Liver (tissue), 3 donors: ENCODE measurements around the gene TRAPPC5.

Experiments
- EGR1 ChIP-seq, 2 donors: IDR thresholded peaks; 2 replicates each; pipeline ENCODE4 v1.6.1; 2016 to 2018; ENCODE audit warnings: antibody characterized with exemption in 2 of 2, low read depth in 2 of 2
- FOXA2 ChIP-seq: IDR thresholded peaks from 2 replicates; pipeline ENCODE4 v1.6.1; 2016; ENCODE audit warnings: antibody characterized with exemption
- GABPA ChIP-seq, 2 donors: IDR thresholded peaks in 1 of 2; conservative IDR thresholded peaks in 1 of 2; 2 replicates each; pipeline ENCODE4 v1.6.1; 2016; ENCODE audit warnings: antibody characterized with exemption in 2 of 2, mild to moderate bottlenecking in 1 of 2, moderate library complexity in 1 of 2
- JUND ChIP-seq, 2 donors: IDR thresholded peaks; 2 replicates each; pipeline ENCODE4 v1.6.1; 2016; ENCODE audit warnings: antibody characterized with exemption in 2 of 2
- RAD21 ChIP-seq, 2 donors: IDR thresholded peaks; 2 replicates each; pipeline ENCODE4 v1.6.1; 2016; ENCODE audit warnings: antibody characterized with exemption in 2 of 2, mild to moderate bottlenecking in 2 of 2
- RXRA ChIP-seq, 2 donors: IDR thresholded peaks; 2 replicates each; pipeline ENCODE4 v1.6.1; 2017 to 2018; ENCODE audit warnings: antibody characterized with exemption in 2 of 2, mild to moderate bottlenecking in 1 of 2
- TAF1 ChIP-seq: conservative IDR thresholded peaks from 2 replicates; pipeline ENCODE4 v1.6.1; 2016; ENCODE audit warnings: antibody characterized with exemption, mild to moderate bottlenecking
- YY1 ChIP-seq: IDR thresholded peaks from 2 replicates; pipeline ENCODE4 v1.6.1; 2016; ENCODE audit warnings: antibody characterized with exemption, mild to moderate bottlenecking
- TF ChIP-seq, protein P1 (sequence below): fragments of 150-350 bp; IDR thresholded peaks from 2 replicates; pipeline ENCODE4 v1.5.1; 2017; ENCODE audit warnings: improper control_type of control experiment, low read depth, low read length; ENCODE audit not compliant: missing input control
- TF ChIP-seq, protein P2 (sequence below): IDR thresholded peaks from 2 replicates; pipeline ENCODE4 v1.6.1; 2016; ENCODE audit warnings: antibody characterized with exemption
- TF ChIP-seq, protein P3 (sequence below): IDR thresholded peaks from 2 replicates; pipeline ENCODE4 v1.6.1; 2016; ENCODE audit warnings: antibody characterized with exemption
- donor health status: healthy.
- donor health status: healthy.

DNA sequence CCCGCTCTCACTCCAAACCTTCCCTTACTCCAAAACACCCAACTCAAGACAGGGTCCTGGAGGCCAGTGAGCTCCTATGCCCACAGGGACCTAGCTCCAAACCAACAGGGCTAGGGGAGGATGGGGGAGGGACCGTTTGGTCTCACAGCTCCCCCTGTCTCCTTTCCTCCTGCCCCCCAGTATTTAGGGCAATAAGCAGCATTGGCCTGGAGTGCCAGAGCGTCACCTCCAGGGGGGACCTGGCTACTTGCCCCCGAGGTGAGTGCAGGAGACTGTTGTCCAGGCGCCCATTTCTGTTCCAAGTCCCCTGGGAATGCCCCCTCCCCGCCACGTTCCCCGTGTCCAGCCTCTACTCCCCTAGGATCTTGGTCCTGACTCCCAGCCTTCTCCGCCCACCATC lies 11.0 kb upstream of the TRAPPC5 start:
- TF ChIP-seq, protein P1, sequence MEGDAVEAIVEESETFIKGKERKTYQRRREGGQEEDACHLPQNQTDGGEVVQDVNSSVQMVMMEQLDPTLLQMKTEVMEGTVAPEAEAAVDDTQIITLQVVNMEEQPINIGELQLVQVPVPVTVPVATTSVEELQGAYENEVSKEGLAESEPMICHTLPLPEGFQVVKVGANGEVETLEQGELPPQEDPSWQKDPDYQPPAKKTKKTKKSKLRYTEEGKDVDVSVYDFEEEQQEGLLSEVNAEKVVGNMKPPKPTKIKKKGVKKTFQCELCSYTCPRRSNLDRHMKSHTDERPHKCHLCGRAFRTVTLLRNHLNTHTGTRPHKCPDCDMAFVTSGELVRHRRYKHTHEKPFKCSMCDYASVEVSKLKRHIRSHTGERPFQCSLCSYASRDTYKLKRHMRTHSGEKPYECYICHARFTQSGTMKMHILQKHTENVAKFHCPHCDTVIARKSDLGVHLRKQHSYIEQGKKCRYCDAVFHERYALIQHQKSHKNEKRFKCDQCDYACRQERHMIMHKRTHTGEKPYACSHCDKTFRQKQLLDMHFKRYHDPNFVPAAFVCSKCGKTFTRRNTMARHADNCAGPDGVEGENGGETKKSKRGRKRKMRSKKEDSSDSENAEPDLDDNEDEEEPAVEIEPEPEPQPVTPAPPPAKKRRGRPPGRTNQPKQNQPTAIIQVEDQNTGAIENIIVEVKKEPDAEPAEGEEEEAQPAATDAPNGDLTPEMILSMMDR: no peak
- TF ChIP-seq YY1 (no peak), TAF1 (no peak), GABPA (IDR thresholded peaks at IDR 0.05 in 1 of 2, conservative IDR thresholded peaks at IDR 0.05 in 1 of 2) (no peak), RXRA (IDR thresholded peaks at IDR 0.05) (no peak), RAD21 (IDR thresholded peaks at IDR 0.05) (no peak), FOXA2 (no peak), EGR1 (IDR thresholded peaks at IDR 0.05; ENCODE audit: low read depth in 2 of 2) (no peak), JUND (IDR thresholded peaks at IDR 0.05) (no peak)
- TF ChIP-seq, protein P2, sequence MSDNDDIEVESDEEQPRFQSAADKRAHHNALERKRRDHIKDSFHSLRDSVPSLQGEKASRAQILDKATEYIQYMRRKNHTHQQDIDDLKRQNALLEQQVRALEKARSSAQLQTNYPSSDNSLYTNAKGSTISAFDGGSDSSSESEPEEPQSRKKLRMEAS: no peak
- TF ChIP-seq, protein P3, sequence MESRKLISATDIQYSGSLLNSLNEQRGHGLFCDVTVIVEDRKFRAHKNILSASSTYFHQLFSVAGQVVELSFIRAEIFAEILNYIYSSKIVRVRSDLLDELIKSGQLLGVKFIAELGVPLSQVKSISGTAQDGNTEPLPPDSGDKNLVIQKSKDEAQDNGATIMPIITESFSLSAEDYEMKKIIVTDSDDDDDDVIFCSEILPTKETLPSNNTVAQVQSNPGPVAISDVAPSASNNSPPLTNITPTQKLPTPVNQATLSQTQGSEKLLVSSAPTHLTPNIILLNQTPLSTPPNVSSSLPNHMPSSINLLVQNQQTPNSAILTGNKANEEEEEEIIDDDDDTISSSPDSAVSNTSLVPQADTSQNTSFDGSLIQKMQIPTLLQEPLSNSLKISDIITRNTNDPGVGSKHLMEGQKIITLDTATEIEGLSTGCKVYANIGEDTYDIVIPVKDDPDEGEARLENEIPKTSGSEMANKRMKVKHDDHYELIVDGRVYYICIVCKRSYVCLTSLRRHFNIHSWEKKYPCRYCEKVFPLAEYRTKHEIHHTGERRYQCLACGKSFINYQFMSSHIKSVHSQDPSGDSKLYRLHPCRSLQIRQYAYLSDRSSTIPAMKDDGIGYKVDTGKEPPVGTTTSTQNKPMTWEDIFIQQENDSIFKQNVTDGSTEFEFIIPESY: no peak
